ENCODE data around the gene SMG6. TPM values are rescaled to one million over a fixed set of nuclear protein-coding genes. Genes with fewer than 3 reads are reported as not detected.
A peak's percentile ranks its signal among the peaks of the same experiment; 100 is the strongest.

Gene SMG6
- total RNA-seq, 6 experiments from 2014 or later = 7.4 to 10.4 (median 8.9) TPM

GRCh38 chr17:2107050-2107449 lies 196.5 kb downstream of the SMG6 start:
- no peak overlapping the region for H3K4me3 ChIP-seq
- H3K36me3 ChIP-seq = no peaks in the 10 kb centered on the region
- ATAC-seq = peak in 1 of 4 donors; percentile 21
- no peaks in the 10 kb centered on the region for H3K4me1 ChIP-seq
- no peaks in the 10 kb centered on the region for H3K27me3 ChIP-seq
- no peaks in the 10 kb centered on the region for H3K9me3 ChIP-seq
- peak overlapping the region in 2 of 3 donors; percentile 10 to 26 for H3K27ac ChIP-seq
- 80% methylated on average over 1 of the region's 2 CpGs for WGBS (ENCODE audit: insufficient coverage, low coverage, low lambda C conversion rate, missing lambda C conversion rate)
- peak in 1 of 3 donors; percentile 15 for DNase-seq
- intact Hi-C loops (cut with DNase I) = loop anchor here in 1 of 2 donors (10.0 kb wide), 1 partner anchor 128 kb away; no protein-coding TSS in a partner anchor
- TF ChIP-seq POLR2A (IDR thresholded peaks at IDR 0.05) (no peak), CTCF (IDR thresholded peaks at IDR 0.05) (no peak)

GRCh38 chr17:2106308-2106955 lies 197.2 kb downstream of the SMG6 start:
- Histone ChIP-seq H3K4me1 (no peaks in the 10 kb centered on the region), H3K9me3 (no peaks in the 10 kb centered on the region), H3K4me3 (no peak overlapping the region), H3K27ac (peak overlapping the region; percentile 19 to 26 (median 25)), H3K36me3 (no peaks in the 10 kb centered on the region), H3K27me3 (no peaks in the 10 kb centered on the region)
- no peak for TF ChIP-seq CTCF (IDR thresholded peaks at IDR 0.05)
- no peak for TF ChIP-seq POLR2A (IDR thresholded peaks at IDR 0.05)
- WGBS (ENCODE audit: insufficient coverage, low coverage, low lambda C conversion rate, missing lambda C conversion rate) = 52% methylated on average over 10 of the region's 11 CpGs
- intact Hi-C loops (cut with DNase I) = loop anchor here in 1 of 2 donors (10.0 kb wide), 1 partner anchor 128 kb away; no protein-coding TSS in a partner anchor
- ATAC-seq = peak; percentile 28 to 43 (median 36)
- peak in 1 of 3 donors; percentile 13 for DNase-seq

- ATAC-seq (no peak), DNase-seq (no peak)
- Histone ChIP-seq H3K27ac (peak overlapping the region in 1 of 3 donors; percentile 19), H3K4me3 (no peak overlapping the region), H3K36me3 (no peaks in the 10 kb centered on the region), H3K9me3 (no peaks in the 10 kb centered on the region), H3K27me3 (no peaks in the 10 kb centered on the region), H3K4me1 (no peaks in the 10 kb centered on the region)
- 100% methylated on average over 1 of the region's 1 CpG for WGBS (ENCODE audit: insufficient coverage, low coverage, low lambda C conversion rate, missing lambda C conversion rate)
- intact Hi-C loops (cut with DNase I) = loop anchor here in 1 of 2 donors (10.0 kb wide), 1 partner anchor 129 kb away; no protein-coding TSS in a partner anchor
- TF ChIP-seq CTCF (IDR thresholded peaks at IDR 0.05) (no peak), POLR2A (IDR thresholded peaks at IDR 0.05) (no peak)
Measured at GRCh38 chr17:2105663-2106062, 197.9 kb downstream of the SMG6 start.

GRCh38 chr17:2102931-2103809 lies 200.4 kb downstream of the SMG6 start:
- Histone ChIP-seq H3K9me3 (no peaks in the 10 kb centered on the region), H3K36me3 (no peaks in the 10 kb centered on the region), H3K27ac (no peak overlapping the region), H3K27me3 (no peaks in the 10 kb centered on the region), H3K4me3 (no peak overlapping the region), H3K4me1 (no peaks in the 10 kb centered on the region)
- intact Hi-C loops (cut with DNase I) = loop anchor here in 1 of 2 donors (10.0 kb wide), 1 partner anchor 132 kb away; no protein-coding TSS in a partner anchor
- 92% methylated on average over 5 of the region's 9 CpGs for WGBS (ENCODE audit: insufficient coverage, low coverage, low lambda C conversion rate, missing lambda C conversion rate)
- DNase-seq (no peak), ATAC-seq (no peak)
- no peak for TF ChIP-seq POLR2A (IDR thresholded peaks at IDR 0.05)
